H54 (cell line): Measurements from ENCODE around the gene ADCY2.

Experiments used
- DNase-seq: peaks from one replicate; pipeline ENCODE4 v3.0.0; 2011; ENCODE audit warnings: low spot score, mixed read lengths; ENCODE audit not compliant: insufficient read length
- FAIRE-seq: peaks from 3 replicates; lab custom pipeline; 2011; peaks lifted over from hg19 to GRCh38; lab: Jason Lieb, UNC
- POLR2A ChIP-seq: IDR thresholded peaks from 2 replicates; pipeline ENCODE4 v1.6.1; 2011; ENCODE audit warnings: low read depth, mild to moderate bottlenecking, low read length

The ADCY2 gene

DNA sequence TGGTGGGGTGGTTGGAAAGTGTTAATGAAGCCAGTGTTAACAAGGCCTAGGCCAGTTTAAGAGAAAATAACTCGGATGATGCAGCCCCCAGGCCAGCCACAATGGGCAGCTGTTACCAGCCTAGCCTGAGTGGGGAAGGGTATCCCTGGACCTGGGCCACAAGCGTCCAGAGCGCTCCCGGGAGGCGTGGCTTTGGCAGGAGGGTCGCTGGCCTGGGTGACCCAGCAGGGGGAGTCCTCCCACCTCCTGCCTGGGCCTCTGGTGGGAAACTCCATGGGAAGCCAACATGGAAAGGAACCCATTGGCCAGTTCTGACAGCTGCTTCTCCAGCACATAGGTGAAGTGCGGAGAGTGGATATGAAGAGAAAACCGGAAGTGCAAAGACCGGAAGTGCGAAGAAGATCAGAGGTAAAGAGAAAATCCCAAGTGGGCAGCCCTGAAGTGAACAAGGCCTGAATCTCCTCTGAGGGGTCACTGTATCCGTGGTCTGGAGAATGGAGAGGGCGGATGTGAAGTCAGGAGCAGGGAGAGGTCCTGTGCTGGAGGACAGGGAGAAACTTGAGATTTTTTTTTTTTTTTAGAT is 79.0 kb downstream of the ADCY2 start:
- no peak for DNase-seq
- TF ChIP-seq POLR2A = no peak
- no peak for FAIRE-seq

- TF ChIP-seq POLR2A = no peak
- FAIRE-seq (no peak), DNase-seq (no peak)
These were observed 82.5 kb downstream of the ADCY2 start for GRCh38 chr5:7478459-7478858.

GRCh38 chr5:7488734-7489133 is 92.8 kb downstream of the ADCY2 start:
- no peak for TF ChIP-seq POLR2A
- DNase-seq (no peak), FAIRE-seq (no peak)

DNA sequence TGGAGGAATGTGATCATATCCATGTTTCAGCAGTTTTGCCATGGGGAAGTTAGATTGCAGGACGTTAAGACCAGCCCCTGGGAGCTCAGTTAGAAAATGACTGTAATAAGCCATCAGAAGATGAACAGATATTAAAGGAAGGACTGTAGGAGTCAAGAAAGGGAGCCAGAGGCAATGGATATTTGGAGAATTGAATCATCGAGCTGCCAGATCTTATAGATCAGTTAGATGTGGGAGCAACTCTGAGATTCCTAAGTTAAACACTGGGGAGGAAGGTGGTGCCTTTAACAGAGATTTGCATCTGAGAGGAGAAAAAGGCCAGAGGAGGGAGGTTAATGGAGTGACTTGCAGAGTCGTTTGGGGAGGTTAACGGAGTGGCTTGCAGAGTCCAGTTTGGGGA is 96.4 kb downstream of the ADCY2 start:
- TF ChIP-seq POLR2A = no peak
- FAIRE-seq = no peak
- DNase-seq = no peak

GRCh38 chr5:7493081-7493480 is 97.1 kb downstream of the ADCY2 start:
- no peak for TF ChIP-seq POLR2A
- FAIRE-seq = no peak
- DNase-seq = no peak

DNA sequence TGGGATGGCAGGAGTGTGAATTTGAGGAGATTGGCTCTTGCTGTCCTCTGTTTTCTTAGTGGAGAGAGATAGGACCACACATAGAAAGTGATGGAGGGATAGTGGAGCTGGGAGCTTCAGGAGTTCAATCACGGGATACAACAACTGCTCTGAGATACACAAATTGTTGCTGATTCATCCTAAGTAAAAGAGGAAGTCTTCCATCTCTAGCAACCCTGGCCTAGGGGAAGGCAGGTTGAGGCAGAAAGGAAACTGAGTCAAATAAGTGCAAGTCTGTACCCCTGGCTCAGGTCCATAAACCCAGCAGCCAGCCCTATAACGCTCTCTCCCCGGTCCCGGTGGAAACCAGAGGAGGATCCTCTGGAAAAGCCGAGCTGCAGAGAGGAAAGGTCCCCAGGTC is 97.7 kb downstream of the ADCY2 start:
- FAIRE-seq (no peak), DNase-seq (no peak)
- no peak for TF ChIP-seq POLR2A

DNA sequence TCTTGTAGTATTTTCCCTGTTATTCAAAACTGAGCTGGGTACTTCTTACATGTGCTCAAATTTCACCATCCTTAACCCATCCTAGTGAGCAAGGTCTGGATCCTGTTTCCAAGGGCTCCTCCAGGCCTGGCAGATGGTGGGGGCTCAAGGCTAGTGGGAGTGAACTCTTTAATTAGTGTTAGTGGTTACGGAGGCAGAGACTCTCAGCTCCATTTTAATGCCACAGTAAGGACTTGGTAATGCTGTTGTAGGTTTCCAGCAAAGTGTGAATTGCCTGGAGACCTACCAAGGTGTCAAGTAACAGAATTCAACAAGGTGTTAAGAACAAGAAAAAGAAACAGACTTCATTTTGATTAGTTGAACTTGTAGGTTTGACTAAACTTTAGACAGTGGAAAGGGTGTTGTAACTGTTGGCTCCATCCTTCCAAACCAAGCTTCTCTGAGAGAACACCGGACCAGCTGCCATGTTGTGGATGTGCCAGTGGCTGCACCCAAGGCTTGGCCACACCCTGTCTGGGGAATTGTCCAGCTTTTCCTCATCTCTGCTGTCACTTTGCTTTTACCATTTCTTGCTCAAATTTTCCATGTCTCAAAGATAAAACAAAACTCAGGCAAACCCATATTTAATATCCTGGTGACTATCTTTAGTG is 98.7 kb downstream of the ADCY2 start:
- no peak for DNase-seq
- FAIRE-seq = no peak
- TF ChIP-seq POLR2A = no peak

DNA sequence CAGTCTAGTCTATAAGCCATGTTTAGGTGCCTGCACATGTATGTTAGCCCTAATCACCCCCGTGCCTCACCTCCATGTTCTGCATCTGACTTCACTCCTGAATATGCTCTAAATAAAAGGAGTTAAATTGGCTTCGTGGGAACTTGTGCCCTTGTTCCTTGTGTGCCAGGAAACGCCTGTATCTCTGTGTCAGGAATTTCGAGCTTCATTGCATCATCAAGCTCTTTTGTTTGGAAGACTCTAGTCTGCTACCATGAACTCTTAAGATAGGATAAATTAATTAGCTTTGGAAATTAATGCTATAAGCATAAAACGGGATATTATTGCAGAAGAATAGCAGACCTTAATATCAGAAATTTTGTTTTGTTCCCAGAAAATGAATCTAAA is 99.2 kb downstream of the ADCY2 start:
- DNase-seq (no peak), FAIRE-seq (no peak)
- TF ChIP-seq POLR2A = no peak

DNA sequence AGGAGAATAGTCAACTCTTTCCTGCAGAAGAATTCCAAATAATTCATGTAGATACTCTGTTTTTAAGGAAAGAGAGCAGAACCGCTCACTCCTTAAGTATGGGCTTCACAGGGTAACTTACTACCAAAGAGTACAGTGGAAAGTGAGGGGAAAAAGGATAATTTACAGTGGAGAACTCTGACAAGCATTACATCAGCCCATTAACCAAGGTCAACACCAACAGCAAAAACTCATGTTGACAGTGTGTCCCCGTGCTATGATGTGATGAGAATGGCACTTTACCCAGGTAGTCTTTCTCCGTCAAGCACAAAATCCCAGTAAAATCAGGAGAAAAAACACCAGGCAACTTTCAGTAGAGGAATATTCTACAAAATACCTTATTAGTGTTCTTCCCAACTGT is 104.3 kb downstream of the ADCY2 start:
- no peak for TF ChIP-seq POLR2A
- FAIRE-seq = no peak
- no peak for DNase-seq

DNA sequence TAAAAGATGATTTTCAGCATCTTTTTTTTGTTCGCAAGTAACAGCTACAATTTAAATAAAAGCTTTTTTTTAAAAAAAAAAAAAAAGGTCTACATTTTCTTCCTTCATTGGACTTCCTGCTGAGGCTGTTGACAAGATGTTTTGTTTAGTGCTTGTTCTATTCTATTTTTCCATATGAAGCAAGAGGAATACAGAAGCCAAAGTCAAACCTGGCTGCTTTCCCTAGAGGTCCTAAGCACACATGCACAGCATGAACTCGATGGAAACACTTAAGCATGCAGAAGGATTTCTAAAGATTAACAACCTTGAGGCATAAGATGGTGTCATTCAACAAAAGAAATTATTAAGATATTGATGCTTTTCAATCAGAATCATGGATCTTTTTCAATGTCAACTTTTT is 105.1 kb downstream of the ADCY2 start:
- no peak for TF ChIP-seq POLR2A
- FAIRE-seq (no peak), DNase-seq (no peak)

GRCh38 chr5:7503564-7503963 is 107.6 kb downstream of the ADCY2 start:
- TF ChIP-seq POLR2A = no peak

DNA sequence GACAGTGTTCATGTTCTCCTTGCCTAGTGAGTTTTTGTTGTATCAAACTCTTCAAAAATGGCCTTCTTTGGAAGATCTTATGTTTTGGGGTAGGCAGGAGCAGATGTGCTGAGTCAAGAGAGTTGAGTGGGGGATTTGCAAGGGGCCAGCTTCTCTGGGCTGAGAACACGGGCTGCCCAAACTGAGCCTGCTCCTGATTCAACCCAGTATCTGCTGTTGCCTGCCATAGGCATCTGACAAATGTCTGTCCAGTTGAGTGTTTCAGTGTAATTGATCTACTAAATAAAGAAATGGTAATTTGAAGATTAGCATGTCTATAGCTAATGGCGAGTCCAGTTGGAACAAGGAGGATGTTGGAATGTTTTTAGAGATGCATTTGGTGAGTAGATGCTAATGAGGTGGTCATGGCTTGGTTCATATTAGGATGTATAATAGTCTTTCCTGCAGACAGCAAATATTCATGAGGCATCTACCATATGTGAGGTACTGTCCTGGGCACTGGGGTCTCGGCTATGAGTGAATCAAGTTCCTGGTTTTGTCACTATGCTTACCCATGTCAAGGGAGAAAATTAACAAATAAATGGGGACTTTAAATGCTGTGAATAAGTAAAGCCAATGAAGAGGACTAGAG is 119.5 kb downstream of the ADCY2 start:
- no peak for TF ChIP-seq POLR2A
- no peak for DNase-seq
- no peak for FAIRE-seq

More at GRCh38 chr5:7503564-7503963, 107.6 kb downstream of the ADCY2 start:
- DNase-seq (no peak), FAIRE-seq (no peak)

- FAIRE-seq (no peak), DNase-seq (no peak)
- TF ChIP-seq POLR2A = no peak
These were observed 120.3 kb downstream of the ADCY2 start for GRCh38 chr5:7516253-7516652.

DNA sequence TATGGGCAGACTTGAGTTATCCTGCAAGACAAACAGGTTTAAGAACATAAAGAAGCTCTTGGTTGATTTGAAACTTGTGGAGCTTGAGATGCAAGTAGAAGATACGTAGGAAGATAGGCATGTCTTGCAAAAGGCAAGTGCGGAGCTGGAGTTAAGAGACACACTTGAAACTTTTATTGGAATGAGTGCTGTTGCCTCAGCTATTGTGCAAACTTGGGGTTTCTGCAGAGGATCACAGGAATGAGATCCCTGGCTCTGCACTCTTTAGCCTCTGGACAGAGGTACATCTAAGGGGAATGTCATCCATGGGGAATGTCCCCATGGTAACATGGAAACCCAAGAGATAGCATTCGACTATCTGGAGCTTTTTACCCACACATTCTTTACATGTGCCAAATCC is 121.1 kb downstream of the ADCY2 start:
- DNase-seq = no peak
- TF ChIP-seq POLR2A = no peak
- no peak for FAIRE-seq
